HG03064 (cell line): ENCODE results near the gene CKAP5.

ENCODE experiments used
- ATAC-seq: cut with Tn5 transposase; IDR thresholded peaks from one replicate; pipeline ENCODE4 v1.9.1; 2021; ENCODE audit warnings: low read depth; ENCODE audit not compliant: unreplicated experiment

Gene CKAP5

DNA sequence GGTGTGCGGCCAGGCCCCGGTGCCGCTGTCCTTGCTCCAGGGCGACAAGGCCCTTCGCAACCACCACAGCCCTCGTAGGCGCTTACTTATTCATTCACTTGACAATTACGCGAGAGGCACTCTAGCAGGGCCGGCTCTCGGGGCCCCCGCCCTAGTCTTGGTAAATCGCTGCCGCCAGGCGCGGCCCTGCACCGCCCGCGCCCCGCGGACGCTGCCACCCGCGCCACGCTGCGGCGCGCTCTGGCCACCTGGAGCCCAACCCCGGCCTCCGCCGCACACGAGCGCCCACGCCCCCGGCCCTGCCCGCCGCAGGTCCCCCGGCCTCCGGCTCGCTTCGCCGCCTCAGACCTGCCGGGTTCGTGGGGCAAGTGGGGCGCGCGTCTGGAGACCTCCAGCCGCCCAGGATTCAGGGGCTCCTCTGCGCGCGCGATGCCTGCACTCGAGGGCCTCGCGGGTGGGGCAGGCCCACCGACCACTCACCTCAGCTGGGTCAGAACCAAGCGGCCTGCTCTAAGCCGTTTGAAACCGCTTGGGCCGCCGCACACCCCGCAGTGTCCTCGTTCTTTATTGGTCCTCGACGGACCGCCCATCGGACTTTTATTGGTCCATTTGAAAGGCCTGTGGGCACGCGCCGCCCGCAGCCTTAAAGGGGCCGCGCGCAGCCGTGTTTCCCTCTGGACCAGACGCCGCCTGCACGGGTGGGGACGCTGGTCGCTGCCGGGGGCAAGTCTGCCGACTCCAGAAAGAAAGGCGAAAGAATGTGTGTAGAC, at the start of gene CKAP5:
TSS of gene CKAP5 (minus strand) at position 541 of the 770 bp plus-strand sequence. CDS start 25,049 bp downstream, outside the sequence.
- ATAC-seq = peak; percentile 88

DNA sequence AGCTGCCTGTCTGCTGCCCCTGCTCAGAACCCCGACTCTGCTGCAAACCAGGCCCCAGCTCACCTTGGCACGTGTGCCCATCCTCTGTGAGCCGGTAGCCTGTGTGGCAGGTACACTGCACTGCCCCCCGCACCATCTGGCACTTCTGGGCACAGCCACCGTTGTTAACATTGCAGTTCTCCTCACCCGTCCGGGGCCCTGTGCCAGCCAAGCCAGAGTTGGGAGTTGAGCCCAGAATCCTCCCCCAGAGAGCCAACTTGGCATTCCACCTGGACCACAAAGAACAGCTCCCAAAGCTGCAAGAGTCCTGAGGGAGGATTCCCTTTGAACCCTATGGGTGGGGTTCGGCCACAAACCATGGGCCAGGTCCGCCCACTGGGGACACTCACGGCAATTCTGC, 49.7 kb upstream of the CKAP5 start:
- no peak for ATAC-seq

DNA sequence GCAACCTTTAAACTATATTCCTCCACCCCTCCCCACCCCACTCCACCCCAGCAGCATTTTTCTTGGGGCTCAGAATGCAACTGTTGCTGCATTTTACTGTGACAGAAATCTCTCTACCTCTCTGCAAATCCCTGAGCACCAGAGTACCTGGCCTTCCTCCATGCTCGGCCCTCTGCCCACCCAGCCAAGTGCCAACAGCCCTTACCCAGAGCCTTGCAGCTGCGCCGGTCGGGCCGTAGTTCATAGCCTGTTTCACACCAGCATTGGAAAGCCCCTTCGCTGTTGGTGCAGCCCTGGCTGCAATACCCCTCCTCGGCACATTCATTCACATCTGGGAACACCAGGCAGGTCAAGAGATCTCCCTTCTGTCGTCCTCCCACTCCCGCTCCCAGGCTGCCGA, 48.9 kb upstream of the CKAP5 start:
- no peak for ATAC-seq

DNA sequence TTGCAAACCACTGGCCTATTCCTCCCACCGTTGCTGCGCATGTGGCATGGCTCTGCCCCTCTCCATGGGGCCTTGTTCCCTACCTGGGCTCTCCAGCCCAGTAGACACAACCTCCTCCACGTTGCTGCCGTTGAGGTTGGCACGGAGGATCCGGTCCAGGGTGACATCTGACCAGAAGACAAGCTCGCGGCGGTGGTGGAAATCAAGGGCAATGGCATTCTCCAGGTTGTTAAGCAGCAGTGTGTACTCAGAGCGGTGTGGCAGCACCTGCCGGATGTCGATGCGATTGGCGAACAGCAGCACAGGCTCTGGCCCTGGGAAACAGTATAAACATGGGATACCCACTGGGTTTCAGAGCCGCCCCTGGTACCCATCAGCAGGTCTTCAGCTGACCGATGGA, 48.4 kb upstream of the CKAP5 start:
- ATAC-seq = no peak

DNA sequence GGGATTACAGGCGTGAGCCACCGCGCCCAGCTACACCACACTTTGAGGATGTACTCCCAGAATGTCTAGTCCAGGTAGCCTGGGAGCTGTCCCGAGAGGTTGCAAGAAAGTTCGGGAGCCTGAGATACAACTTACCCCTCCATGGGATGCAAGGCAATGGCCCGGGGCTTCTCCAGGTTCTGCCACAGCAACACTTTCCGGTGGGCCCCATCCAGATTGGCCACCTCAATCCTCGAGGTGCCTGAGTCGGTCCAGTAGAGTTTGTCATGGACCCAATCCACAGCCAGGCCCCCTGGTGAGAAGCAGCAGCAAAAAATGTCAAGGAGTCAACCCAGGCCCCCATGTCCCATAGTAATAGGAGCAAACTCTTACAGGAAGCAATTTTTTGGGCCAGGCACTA, 46.8 kb upstream of the CKAP5 start:
- ATAC-seq = no peak

DNA sequence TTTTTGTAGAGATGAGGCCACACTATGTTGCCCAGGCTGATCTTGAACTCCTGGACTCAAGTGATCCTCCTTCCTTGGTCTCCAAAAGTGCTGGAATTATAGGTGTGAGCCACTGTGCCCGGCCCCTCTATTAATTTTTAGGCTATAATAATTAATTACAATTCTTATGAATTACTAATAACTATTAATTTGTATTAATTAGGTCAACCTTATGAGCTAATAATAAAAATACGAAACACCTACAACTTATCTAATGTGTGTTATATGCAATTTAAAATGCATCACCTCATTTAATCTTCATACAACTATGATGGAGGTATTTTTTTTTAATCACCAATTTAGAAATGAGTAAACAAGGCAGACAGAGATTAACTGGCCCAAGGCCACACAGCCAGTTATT, 46.0 kb upstream of the CKAP5 start:
- ATAC-seq = no peak

DNA sequence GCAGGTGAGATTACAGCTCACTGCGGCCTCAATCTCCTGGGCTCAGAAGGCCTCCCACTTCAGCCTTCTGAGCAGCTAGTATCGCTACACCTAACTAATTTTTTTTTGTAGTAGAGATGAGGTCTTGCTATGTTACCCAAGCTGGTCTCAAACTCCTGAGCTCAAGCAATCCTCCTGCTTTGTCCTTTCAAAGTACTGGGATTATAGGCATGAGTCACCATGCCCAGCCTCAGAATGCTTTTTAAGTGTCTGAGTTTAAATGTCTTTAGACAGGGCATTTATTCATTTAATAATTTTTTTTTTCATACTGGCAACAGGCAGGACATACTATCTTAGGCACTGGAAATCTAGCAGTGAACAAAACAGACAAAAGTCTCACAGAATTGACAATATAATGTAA, 44.6 kb upstream of the CKAP5 start:
- no peak for ATAC-seq

DNA sequence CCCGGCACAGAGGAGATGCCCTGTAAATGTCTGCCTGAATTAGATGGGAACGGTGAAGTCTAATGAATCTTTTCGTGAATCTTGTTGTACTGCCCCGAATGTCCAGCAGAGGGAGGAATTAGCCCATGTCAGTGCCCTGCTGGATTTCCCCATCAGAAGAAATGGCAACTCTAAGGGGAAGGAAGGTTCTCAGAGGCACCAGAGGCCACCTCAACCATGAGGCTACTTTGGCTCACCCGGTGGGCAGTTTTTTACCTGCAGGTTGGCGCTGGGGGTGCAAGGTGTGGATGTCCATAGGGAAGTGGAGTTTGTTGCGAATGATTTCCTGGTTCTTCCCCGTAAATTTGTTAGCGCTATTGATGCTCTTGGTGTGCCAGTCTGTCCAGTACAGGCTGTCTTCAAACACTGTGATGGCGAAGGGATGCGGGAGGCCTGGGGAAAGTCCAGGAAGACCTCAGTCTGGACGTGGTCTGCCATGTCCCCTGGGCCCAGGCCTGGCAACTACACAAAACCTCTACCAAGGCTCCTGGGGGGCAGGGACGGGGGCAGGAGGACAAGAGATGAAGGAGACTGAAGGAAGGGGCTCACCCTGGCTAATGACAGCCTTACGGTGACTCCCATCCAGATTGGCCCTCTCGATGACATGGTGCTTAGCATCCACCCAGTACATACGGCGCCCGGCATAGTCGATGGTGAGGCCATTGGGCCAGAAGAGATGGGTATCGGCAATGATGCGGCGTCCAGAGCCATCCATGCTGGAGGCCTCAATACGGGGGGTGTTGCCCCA, 43.8 kb upstream of the CKAP5 start:
- ATAC-seq = no peak

DNA sequence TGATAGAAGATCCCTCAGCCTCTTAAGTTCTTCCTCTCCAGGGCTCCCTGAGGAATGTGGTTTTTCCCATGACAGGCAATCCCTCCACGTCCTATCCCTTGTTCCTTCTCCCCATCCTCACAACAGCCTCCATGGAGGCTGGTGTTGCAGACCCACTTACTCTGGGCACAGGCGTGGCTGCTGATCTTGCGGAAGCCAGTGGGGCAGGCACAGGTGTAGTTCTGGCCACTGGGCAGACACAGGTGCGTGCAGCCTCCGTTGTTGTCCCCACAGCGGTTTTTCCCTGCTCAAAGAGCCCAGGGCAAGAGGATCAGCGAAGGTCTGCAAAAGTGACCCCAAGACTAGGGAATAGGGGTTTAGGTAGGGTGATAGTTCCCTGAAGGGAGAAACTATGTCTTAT, 43.2 kb upstream of the CKAP5 start:
- ATAC-seq = no peak

DNA sequence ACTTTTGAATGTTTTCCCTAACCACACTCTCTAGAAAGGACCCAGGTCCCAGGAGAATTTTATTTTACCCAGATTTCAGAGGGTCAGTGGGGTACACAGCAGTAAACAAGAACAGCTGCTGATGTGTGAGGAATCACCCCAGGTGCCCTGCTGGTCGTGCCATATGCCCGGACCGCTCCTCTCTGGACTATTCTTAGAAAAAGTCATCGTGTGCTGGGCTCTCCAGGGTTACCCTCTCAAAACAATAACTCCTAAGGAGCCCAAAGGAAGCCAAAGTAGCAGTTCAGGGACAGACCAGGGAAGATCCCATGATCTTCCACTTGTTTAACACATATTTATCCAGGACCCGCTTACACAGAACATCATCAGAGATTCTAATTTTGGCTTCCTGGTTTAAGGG, 42.6 kb upstream of the CKAP5 start:
- no peak for ATAC-seq

DNA sequence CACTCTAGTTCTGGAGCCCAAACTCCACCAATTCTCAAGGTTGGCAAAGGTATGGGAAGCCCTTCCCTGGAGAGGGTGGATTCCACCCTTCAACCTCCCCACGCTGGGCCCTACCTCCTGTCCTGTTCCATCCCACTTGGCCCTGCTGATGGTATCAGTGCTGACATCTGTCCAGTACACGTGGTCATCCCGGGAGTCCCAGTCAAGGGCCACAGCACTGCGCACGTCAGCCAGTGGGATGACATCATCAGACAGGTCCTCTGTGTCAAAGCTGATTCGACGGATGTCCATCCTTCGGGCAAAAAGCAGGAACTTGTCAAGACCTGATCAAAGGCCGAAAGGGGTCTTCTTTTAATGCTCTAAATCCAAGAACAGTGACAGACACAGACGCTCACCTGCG, 40.1 kb upstream of the CKAP5 start:
- no peak for ATAC-seq

DNA sequence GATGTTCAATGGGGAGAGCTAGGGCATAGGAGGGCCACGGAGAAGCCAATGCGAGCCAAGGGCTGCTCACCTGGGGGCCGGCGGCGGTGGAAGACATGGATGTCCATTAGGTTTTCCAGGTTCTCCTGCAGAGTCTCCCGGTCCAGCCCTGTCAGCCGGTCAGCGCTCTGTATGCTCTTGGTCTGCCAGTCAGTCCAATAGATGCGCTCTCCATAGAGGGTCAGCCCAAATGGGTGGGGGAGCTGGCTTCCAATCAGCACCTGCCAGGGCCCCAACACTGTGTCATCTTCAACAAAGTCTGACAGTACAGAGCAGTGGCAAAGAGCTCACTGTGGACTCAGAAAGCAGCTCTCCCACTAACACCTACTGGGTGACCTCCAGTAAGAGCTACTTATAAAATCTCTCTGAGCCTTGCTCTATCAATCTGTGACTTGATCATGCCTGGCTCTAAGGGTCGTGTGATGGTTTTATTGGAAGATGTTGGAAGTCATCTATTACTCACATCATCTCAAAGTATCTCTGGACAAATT, 33.0 kb upstream of the CKAP5 start:
- ATAC-seq = no peak

DNA sequence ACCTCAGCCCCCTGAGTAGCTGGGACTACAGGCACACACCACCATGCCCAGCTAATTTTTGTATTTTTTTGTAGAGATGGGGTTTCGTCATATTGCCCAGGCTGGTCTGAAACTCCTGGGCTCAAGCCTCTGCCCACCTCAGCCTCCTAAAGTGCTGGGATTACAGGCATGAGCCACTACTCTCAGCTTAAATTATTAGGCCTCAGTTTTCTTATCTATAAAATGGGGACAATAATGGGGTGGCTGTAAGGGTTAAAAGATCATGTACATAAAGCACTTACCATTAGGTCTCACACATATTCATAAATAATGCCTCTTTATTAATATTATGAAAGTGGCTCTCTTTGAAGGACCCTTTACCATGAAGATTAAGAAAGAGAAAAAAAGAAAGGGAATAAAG, 31.5 kb upstream of the CKAP5 start:
- no peak for ATAC-seq

DNA sequence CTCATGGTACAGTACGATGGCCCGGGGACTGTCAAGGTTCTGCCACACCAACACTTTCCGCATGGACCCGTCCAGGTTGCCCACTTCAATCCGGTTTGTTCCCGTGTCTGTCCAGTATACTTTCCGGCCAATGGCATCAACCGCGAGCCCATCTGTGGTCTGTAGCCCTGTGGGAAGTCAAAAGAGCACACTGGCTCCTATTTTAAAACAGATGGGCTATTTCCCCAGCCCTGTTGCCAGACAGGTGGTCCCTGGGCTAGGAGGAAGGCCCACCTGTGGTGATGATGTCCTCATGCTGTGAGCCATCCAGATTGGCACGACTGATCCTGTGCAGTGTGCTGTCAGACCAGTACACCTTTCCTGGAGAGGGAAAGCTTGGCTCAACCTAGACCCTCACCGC, 30.4 kb upstream of the CKAP5 start:
- ATAC-seq = no peak

DNA sequence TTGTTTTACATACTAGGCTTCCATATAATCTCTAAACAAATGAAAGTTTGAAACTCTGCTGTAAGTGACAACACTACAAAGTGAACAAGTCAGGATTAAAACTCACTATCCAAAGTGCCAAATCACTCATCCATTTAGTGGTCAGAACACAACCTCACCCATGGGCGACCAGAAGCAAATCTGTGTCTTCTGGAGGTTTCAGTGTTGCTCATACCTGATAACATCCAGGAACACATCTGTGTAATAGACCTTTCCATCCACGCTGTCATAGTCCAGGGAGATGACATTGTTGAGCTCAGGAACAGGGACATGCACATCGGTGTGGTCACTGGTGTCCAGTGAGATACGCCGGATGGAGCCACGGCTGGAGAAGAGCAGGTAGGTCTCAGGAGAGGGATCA, 28.5 kb upstream of the CKAP5 start:
- no peak for ATAC-seq

DNA sequence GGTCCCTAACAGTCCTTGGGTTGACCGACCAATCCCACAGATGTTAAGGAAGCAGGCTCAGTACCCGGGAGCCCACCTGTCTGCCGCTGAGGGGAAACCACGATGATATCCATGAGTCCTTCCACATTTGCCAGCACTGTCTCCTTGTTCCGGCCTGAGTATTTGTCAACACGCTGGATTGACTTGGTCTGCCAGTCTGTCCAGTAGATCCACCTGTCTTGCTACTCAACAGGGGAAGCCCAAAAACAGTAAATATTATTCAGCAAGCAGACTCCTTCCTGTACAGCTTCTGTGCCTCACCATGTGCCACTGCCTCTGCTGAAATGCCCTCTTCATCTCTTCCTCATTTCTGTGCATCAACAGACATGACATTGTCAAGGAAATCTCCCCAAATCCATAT, 22.8 kb upstream of the CKAP5 start:
- ATAC-seq = no peak

DNA sequence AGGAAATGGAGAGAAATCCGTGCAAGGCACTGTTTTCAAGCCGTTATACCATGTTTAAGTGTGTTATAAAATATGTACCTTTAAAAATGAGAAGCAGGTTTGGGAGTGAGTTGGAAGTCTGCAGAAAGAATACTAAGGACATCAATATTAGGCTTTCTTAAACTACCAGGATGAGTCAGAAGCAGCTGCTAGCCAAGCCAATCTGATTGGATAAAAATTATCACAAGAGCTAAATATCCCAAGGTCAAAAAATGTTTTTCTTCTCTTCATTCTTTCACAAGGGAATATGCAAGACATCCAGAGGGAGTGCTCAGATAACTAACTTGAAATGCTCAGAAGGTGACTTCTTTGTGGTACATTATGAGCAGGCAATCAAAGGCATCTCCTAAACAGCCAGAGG, 19.3 kb upstream of the CKAP5 start:
- ATAC-seq = no peak

DNA sequence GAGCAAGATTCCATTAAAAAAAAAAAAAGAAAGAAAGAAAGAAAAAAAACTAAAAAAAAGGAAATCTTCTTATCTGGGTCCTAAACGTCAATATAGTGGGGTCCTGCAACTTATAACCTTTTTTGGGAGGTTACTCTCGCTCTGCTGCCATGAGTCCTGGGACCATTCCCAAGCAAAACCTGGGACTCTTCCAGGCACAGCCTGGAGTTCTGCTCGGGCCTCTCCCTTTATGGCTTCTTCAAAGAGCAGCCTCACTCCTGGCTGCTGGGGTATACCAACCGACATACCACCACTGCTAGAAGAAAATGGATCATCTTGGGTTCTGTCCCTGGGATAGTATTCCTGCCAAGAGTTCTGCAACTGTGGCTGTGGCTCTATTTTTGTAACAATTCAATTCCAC, 14.1 kb upstream of the CKAP5 start:
- no peak for ATAC-seq

DNA sequence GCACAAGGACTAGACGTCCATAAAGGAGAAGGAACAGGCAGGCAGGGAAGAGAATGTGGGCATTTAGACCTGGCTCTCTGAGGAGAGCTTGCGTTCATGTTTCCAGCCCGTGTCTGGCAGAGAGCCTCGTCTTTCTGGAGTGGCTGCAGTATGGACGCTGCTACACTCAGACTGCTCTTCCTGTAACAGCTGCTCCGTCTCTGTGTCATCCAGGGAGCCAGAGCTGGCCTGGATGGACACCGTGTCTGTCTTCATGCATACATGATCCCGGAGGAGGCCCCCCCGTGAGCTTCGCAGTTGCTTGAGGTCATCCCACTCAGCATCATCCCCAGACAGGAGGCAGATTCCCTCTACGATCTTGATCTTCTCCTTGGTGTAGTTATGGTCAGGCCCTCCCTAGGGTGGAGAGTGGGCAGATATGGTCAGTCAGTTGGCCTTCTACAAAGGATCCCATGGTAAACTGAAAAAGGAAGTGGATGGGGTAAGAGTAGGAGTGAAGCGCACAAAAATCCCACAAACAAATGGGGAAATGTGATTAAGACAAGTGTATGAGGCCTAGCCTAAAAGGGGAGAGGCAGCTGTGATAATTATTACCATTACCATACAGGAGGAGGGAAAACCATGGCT, 13.0 kb upstream of the CKAP5 start:
- ATAC-seq = no peak

DNA sequence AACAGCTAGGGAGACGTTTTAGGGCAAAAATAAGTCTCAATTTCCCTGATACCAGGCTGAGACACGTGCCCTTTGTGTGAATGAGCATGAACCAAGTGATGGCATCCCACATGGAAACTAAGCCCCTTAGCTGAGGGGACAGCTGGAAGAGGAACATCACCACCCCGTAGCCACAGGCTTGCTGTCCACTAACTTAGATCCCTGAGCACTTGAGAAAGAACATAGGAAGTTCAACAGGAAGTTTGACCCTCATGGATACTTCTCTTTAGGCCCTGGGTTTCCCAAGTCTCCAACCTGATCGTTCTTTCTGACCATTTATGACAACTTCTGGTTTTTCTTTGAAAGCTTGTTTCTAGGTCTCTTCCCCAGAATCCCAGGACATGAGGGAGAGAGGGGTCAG, 11.6 kb upstream of the CKAP5 start:
- ATAC-seq = no peak

DNA sequence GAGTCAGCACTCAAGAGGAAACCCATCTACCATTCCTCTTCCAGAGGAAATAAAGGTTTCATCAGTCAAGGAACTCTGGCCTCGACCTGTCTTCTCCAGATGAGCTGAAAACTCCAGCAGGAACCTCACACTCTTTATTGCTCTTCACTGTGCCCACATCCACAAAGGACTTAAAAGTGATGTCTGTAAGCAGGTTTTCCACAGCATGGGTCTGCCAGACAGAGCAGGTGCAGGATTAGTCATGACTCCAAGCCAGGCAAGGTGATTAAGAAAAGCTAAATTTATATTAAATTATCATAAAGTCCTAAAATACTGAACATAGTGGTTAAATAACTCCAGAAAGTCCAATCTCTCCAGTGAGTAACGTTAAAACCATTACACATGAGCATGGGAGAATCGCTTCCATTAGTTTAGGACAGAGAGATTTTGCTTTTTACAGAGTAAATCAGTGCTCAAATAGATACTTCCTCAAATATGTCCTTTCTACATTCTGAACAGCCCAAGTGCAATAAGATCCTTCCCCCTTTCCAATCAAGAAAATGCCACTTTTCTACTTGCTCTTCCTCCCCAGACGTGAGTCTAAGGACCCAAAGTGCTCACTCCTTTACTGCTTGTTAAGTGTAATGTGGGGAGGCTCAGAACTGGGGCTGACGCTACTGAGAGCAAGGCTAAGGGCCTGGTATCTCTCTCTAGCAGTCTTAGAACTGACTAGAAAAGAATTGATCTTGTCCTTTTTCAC, 10.7 kb upstream of the CKAP5 start:
- no peak for ATAC-seq
